Activated T-cell treated with anti-CD3 and anti-CD28 coated beads, Interleukin-2, amount 50 U/mL, for 72 hours (primary cell): ENCODE measurements around the gene PTGDR. TPM values are rescaled to one million over a fixed set of nuclear protein-coding genes. Genes with fewer than 3 reads are reported as not detected.

Experiments
- ATAC-seq, 2 donors: fragments of 150-1000 bp; cut with Tn5 transposase; replicated peaks in 1 of 2; 2 replicates each; pipeline ENCODE4 v1.10.0; 2021; ENCODE audit warnings: moderate library complexity in 2 of 2, mild to moderate bottlenecking in 1 of 2
- DNase-seq, 2 donors: peaks; one replicate each; pipeline ENCODE4 v3.0.0; 2021 to 2022; ENCODE audit warnings: mixed read lengths in 1 of 2
- H3K27ac Mint-ChIP-seq: one replicate; pipeline ENCODE4 v1.8.0; 2022; ENCODE audit warnings: mild to moderate bottlenecking, moderate library complexity, mixed read lengths
- H3K27me3 Mint-ChIP-seq: one replicate; pipeline ENCODE4 v1.8.0; 2022; ENCODE audit warnings: low read depth, mixed read lengths
- H3K36me3 Mint-ChIP-seq, 2 donors: one replicate each; pipeline ENCODE4 v1.8.0; 2022; ENCODE audit warnings: mixed read lengths in 2 of 2, mild to moderate bottlenecking in 1 of 2; ENCODE audit not compliant: insufficient read depth in 2 of 2
- H3K4me1 Mint-ChIP-seq: one replicate; pipeline ENCODE4 v1.8.0; 2022; ENCODE audit warnings: low read depth, mixed read lengths
- H3K4me3 Mint-ChIP-seq, 2 donors: one replicate each; pipeline ENCODE4 v1.8.0; 2022; ENCODE audit warnings: mild to moderate bottlenecking in 2 of 2, mixed read lengths in 2 of 2, moderate library complexity in 2 of 2
- H3K9me3 Mint-ChIP-seq, 2 donors: one replicate each; pipeline ENCODE4 v1.8.0; 2022; ENCODE audit warnings: mixed read lengths in 2 of 2
- total RNA-seq, 2 donors: library from RNA; stranded (reverse); gene quantifications; one replicate each; pipeline ENCODE4 v1.2.3, GENCODE V29; 2022

Gene PTGDR
- total RNA-seq, 2 donors from 2014 or later = 0.19 to 0.60 TPM

GRCh38 chr14:52244328-52244727, 23.2 kb upstream of the PTGDR start:
- Mint-ChIP-seq H3K36me3 (peaks cover 0 to 3% of the 10 kb centered on the region in 2 donors), H3K9me3 (peaks cover 4 to 7% of the 10 kb centered on the region in 2 donors), H3K4me1 (peaks cover 24% of the 10 kb centered on the region), H3K4me3 (no peak overlapping the region), H3K27ac (no peak overlapping the region), H3K27me3 (no peaks in the 10 kb centered on the region)
- DNase-seq (no peak), ATAC-seq (no peak)

- no peak overlapping the region for H3K27ac Mint-ChIP-seq
- peaks cover 0 to 3% of the 10 kb centered on the region in 2 donors for H3K36me3 Mint-ChIP-seq
- peaks cover 4 to 7% of the 10 kb centered on the region in 2 donors for H3K9me3 Mint-ChIP-seq
- no peak for ATAC-seq
- DNase-seq = no peak
- no peaks in the 10 kb centered on the region for H3K27me3 Mint-ChIP-seq
- H3K4me3 Mint-ChIP-seq = no peak overlapping the region
- peaks cover 21% of the 10 kb centered on the region for H3K4me1 Mint-ChIP-seq
These were observed 22.5 kb upstream of the PTGDR start for GRCh38 chr14:52244997-52245396.

- Mint-ChIP-seq H3K4me1 (peaks cover 12% of the 10 kb centered on the region), H3K4me3 (no peak overlapping the region), H3K36me3 (peaks cover 0 to 3% of the 10 kb centered on the region in 2 donors), H3K27me3 (peaks cover 3% of the 10 kb centered on the region), H3K9me3 (peaks cover 7 to 9% of the 10 kb centered on the region in 2 donors), H3K27ac (peak overlapping the region; percentile 21)
- DNase-seq = no peak
- peak in 1 of 2 donors; percentile 35 for ATAC-seq
These were observed 19.4 kb upstream of the PTGDR start for GRCh38 chr14:52248057-52248456.

- peaks cover 1 to 9% of the 10 kb centered on the region in 2 donors for H3K9me3 Mint-ChIP-seq
- peaks cover 12% of the 10 kb centered on the region for H3K4me1 Mint-ChIP-seq
- DNase-seq (no peak), ATAC-seq (no peak)
- H3K36me3 Mint-ChIP-seq = no peaks in the 10 kb centered on the region
- H3K4me3 Mint-ChIP-seq = no peak overlapping the region
- H3K27ac Mint-ChIP-seq = no peak overlapping the region
- peaks cover 7% of the 10 kb centered on the region for H3K27me3 Mint-ChIP-seq
These were observed 15.8 kb upstream of the PTGDR start for GRCh38 chr14:52251724-52252123.

GRCh38 chr14:52253503-52253902, 14.0 kb upstream of the PTGDR start:
- no peak overlapping the region for H3K4me3 Mint-ChIP-seq
- DNase-seq = no peak
- no peak for ATAC-seq
- H3K36me3 Mint-ChIP-seq = no peaks in the 10 kb centered on the region
- H3K4me1 Mint-ChIP-seq = peaks cover under 1% of the 10 kb centered on the region
- peaks cover 7% of the 10 kb centered on the region for H3K27me3 Mint-ChIP-seq
- H3K9me3 Mint-ChIP-seq = peaks cover 0 to 4% of the 10 kb centered on the region in 2 donors
- H3K27ac Mint-ChIP-seq = no peak overlapping the region

GRCh38 chr14:52254086-52254485, 13.4 kb upstream of the PTGDR start:
- no peaks in the 10 kb centered on the region for H3K36me3 Mint-ChIP-seq
- H3K4me1 Mint-ChIP-seq = no peaks in the 10 kb centered on the region
- peaks cover 0 to 4% of the 10 kb centered on the region in 2 donors for H3K9me3 Mint-ChIP-seq
- no peak overlapping the region for H3K27ac Mint-ChIP-seq
- ATAC-seq (no peak), DNase-seq (no peak)
- H3K27me3 Mint-ChIP-seq = peaks cover 7% of the 10 kb centered on the region
- H3K4me3 Mint-ChIP-seq = no peak overlapping the region

GRCh38 chr14:52258783-52259182, 8.7 kb upstream of the PTGDR start:
- no peak for DNase-seq
- H3K4me3 Mint-ChIP-seq = no peak overlapping the region

GRCh38 chr14:52259434-52259833, 8.1 kb upstream of the PTGDR start:
- no peaks in the 10 kb centered on the region for H3K9me3 Mint-ChIP-seq
- peak in 1 of 2 donors; percentile 17 for ATAC-seq
- no peak overlapping the region for H3K27ac Mint-ChIP-seq
- peaks cover 10% of the 10 kb centered on the region for H3K27me3 Mint-ChIP-seq
- H3K4me1 Mint-ChIP-seq = peaks cover 7% of the 10 kb centered on the region
- H3K4me3 Mint-ChIP-seq = no peak overlapping the region
- H3K36me3 Mint-ChIP-seq = peaks cover 0 to 2% of the 10 kb centered on the region in 2 donors
- no peak for DNase-seq

More at GRCh38 chr14:52258783-52259182, 8.7 kb upstream of the PTGDR start:
- Mint-ChIP-seq H3K9me3 (no peaks in the 10 kb centered on the region), H3K4me1 (peaks cover 7% of the 10 kb centered on the region), H3K27me3 (peaks cover 10% of the 10 kb centered on the region), H3K36me3 (peaks cover 0 to 2% of the 10 kb centered on the region in 2 donors), H3K27ac (no peak overlapping the region)
- ATAC-seq = no peak

- Mint-ChIP-seq H3K36me3 (peaks cover 0 to 2% of the 10 kb centered on the region in 2 donors), H3K9me3 (no peaks in the 10 kb centered on the region), H3K4me1 (peaks cover 30% of the 10 kb centered on the region), H3K4me3 (no peak overlapping the region), H3K27me3 (peaks cover 27% of the 10 kb centered on the region), H3K27ac (no peak overlapping the region)
- DNase-seq (no peak), ATAC-seq (no peak)
These were observed 4.9 kb upstream of the PTGDR start for GRCh38 chr14:52262600-52262999.

- Mint-ChIP-seq H3K36me3 (peaks cover under 1 to 2% of the 10 kb centered on the region in 2 donors), H3K4me3 (no peak overlapping the region), H3K27ac (no peak overlapping the region), H3K27me3 (peaks cover 33% of the 10 kb centered on the region), H3K4me1 (peaks cover 35% of the 10 kb centered on the region), H3K9me3 (no peaks in the 10 kb centered on the region)
- DNase-seq (no peak), ATAC-seq (no peak)
These were observed 4.3 kb upstream of the PTGDR start for GRCh38 chr14:52263190-52263589.

- Mint-ChIP-seq H3K36me3 (peaks cover 1 to 2% of the 10 kb centered on the region in 2 donors), H3K4me1 (peaks cover 38% of the 10 kb centered on the region), H3K9me3 (no peaks in the 10 kb centered on the region), H3K27ac (peak overlapping the region; percentile 78), H3K4me3 (peak overlapping the region in 1 of 2 donors; percentile 9), H3K27me3 (peaks cover 49% of the 10 kb centered on the region)
- ATAC-seq (peak in 1 of 2 donors; percentile 29), DNase-seq (no peak)
These were observed 2.2 kb upstream of the PTGDR start for GRCh38 chr14:52265253-52265652.

GRCh38 chr14:52266179-52266578, 1.3 kb upstream of the PTGDR start:
- Mint-ChIP-seq H3K36me3 (peaks cover 0 to 1% of the 10 kb centered on the region in 2 donors), H3K4me3 (peak overlapping the region in 1 of 2 donors; percentile 6), H3K9me3 (no peaks in the 10 kb centered on the region), H3K27ac (no peak overlapping the region), H3K27me3 (peaks cover 49% of the 10 kb centered on the region), H3K4me1 (peaks cover 38% of the 10 kb centered on the region)
- DNase-seq (no peak), ATAC-seq (no peak)

- peaks cover 0 to 1% of the 10 kb centered on the region in 2 donors for H3K36me3 Mint-ChIP-seq
- H3K4me1 Mint-ChIP-seq = peaks cover 38% of the 10 kb centered on the region
- peak overlapping the region in 1 of 2 donors; percentile 91 for H3K4me3 Mint-ChIP-seq
- no peaks in the 10 kb centered on the region for H3K9me3 Mint-ChIP-seq
- H3K27me3 Mint-ChIP-seq = peaks cover 49% of the 10 kb centered on the region
- ATAC-seq (no peak), DNase-seq (no peak)
- no peak overlapping the region for H3K27ac Mint-ChIP-seq
These were observed 716 bp upstream of the PTGDR start for GRCh38 chr14:52266782-52267181.
